Measurements from ENCODE around the gene OSCP1.
A peak's percentile ranks its signal among the peaks of the same experiment; 100 is the strongest.

Gene OSCP1

GRCh38 chr1:36372617-36373016 is 77.6 kb downstream of the OSCP1 start:
- Histone ChIP-seq H3K27me3 (replicated peaks; ENCODE audit: control insufficient read depth, insufficient read depth, low read length) (no peaks in the 10 kb centered on the region), H3K4me3 (replicated peaks; ENCODE audit: low read depth, low read length) (no peak overlapping the region), H3K36me3 (ENCODE audit: control insufficient read depth, insufficient read depth, low read length) (no peaks in the 10 kb centered on the region; the same call in 1 of the 2 replicates)
- no peak for TF ChIP-seq CTCF (IDR thresholded peaks at IDR 0.05; ENCODE audit: insufficient read depth, low read length, poor library complexity, severe bottlenecking)
- DNase-seq (ENCODE audit: extremely low read depth, insufficient read length), result no peak

GRCh38 chr1:36369061-36369861 is 81.0 kb downstream of the OSCP1 start:
- Histone ChIP-seq H3K36me3 (ENCODE audit: control insufficient read depth, insufficient read depth, low read length) (peaks cover 6% of the 10 kb centered on the region), H3K27me3 (replicated peaks; ENCODE audit: control insufficient read depth, insufficient read depth, low read length) (no peaks in the 10 kb centered on the region), H3K4me3 (replicated peaks; ENCODE audit: low read depth, low read length) (no peak overlapping the region)
- TF ChIP-seq CTCF (IDR thresholded peaks at IDR 0.05; ENCODE audit: insufficient read depth, low read length, poor library complexity, severe bottlenecking), result peak; percentile 85
- DNase-seq (ENCODE audit: extremely low read depth, insufficient read length), result no peak
